IPS DF 19.7 (cell line): Measurements from ENCODE around the gene RASD2.

Source experiments
- DNase-seq: peaks from one replicate; pipeline ENCODE4 v3.0.0-alpha.2; 2013; ENCODE audit warnings: low read depth, low spot score

Gene RASD2

DNA sequence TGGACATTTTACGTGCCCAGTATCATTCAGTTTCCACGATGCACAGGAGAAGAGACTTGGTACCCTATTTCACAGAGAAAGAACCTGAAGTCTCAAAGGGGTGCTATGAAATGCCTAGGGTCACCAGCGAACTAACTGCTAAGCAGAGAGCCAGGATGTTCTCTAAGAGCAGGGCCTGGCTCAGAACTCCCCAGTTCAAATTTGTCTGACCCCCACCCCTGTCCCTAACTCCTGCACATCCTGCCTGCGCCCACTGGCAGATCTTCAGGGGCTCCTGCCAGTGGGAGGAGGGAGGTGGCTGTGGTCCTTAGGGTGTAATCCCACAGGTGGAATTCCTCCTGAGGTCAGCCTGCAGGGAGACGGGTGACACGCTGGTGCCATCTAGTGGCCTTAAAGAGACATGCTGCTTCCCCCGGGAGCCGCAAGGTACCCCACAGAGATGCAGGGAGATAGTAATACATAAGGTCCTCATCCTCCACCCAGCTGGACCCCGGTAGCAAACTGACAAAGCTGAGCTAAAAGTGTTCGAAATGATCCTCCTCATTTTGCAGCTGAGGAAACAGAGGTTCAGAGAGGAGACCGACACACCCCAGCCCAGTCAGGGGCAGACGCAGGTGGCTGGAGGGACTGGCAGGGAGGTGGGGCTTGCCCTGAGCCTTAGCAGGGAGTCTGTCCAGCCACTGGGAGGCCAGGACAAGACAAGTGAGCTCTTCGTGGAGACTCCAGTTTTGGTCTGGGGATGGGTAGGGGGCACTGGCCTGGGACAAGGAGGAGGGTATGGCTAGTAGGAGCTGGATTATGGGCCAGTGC, 42.4 kb downstream of the RASD2 start:
- DNase-seq, result peak; percentile 25

DNA sequence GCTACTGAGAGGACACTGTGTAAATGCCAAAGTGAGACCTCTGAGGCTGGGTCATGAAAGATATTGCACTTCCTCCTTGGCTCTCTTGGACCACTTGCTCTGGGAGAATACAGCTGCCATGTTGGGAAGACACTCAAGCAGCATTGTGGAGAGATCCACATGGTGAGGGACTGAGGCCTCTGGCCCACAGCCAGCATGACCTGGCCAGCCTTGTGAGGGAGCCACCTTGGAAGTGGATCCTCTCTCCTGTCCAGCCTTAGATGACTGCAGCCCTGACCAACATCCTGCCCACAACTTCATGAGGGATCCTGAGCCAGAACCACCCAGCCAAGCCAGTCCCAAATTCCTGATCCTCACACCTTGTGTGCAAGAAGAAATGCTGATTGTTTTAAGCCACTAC, 46.1 kb downstream of the RASD2 start:
- no peak for DNase-seq

DNA sequence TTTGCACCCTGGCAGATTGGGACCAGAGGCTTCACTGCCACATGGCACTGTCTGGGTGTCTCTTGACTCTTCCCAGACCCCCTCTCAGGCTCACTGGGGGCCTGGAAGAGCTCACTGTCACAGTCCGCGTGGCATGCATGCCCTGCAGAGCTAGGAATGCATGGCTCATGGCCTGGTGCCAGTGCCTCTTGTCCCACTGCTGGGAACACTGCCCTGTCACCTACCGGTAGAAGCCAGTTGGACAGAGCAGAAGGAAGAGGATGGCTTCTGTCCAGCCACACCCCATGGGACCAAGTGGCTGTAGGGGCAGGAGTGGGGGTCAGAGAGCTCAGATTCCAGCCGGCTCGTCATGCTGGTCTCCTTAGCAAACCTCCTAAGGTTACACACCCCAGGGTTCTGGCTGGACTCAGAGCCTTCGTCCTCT, 46.8 kb downstream of the RASD2 start:
- no peak for DNase-seq

DNA sequence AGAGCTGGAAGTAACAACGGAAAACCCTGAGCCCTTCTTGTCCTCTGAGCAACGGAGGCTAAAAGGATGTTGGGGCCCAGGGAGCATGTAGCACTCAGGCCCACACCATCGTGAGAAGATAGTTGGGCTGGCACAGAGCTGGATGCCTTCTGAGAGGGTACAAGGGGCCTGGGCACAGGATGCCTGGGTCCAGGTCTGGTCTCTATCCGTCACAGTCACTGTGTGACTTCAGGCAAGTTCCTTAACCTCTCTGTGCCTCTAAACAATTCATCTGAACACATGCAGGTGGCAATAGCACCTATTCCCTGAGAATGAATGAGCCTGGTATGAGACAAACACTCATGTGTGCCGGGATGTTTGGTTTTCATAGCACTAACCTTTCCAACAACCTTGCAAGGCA, 47.3 kb downstream of the RASD2 start:
- DNase-seq, result no peak

DNA sequence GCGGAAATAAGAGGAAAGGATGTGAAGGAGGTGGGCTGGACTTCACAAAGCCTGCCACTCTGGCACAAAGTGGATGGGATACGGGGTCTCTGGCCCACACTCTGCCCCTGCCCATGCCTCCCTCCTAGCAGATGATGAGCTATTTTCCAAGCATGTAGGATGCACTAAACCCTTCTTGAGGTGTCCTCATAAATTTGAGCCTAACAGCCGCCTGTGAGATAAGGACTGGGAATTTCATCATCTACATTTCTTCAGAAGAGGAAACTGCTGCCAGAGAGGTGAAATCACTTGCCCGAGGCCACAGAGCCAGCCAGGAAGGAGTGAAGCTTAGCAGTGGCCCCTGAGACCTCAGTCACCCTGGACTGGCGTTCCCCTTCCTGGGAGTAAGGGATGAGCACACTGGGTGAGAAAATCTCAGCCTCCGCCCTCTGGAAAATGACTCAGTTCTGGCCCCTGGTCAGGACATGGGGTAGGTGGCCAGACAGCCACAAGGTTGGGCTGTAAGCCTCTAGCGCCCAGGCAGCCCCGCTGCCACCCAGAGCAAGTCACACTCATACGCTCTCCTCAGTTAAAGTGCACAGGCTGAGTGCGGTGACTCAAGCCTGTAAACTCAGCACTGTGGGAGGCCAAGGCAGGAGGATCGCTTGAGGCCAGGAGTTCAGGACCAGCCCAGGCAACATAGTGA, 48.6 kb downstream of the RASD2 start:
- no peak for DNase-seq

DNA sequence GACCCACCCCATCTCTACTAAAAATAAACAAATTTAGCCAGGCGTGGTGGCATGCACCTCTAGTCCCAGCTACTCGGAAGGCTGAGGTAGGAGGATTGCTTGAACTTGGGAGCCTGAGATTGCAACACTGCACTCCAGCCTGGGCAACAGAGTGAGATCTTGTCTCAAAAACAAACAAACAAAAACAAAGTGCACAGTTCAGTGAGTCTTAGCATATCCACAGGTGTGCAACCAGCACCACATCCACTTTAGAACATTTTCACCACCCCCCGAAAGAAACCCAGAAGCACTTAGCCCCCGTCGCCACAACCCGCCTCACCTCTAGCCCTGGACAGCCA, 49.1 kb downstream of the RASD2 start:
- no peak for DNase-seq

DNA sequence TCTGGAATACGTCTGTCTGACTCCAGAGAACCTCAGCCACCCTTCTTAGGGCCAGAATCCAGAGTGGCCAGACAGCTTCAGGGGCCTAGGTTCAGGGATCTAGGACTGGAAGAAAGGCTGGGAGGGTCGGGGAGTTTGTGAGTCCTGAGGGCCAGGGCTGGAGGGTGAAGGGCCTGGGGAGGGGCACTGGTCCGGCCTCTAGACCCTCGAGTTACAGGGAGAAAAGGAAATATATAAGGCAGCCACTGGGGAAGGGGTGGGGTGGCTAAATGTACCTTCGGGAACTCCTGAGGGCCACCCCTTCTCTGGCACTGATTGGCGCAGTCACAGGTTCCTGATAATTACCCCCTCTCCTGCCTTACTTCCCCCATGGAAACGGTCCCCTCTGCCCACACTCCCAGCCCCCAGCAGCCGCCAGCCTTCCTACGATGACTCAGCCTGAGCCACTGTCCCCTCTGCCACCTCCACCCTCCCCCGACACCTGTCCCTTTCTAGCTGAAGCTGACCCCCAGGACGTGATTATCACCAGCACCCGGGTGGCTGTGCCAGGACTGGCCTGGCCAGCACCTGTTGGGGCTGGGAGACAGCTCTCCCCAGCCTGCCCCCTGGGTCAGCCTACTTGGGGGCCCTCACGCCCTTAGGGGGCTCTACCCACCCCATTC, 50.1 kb downstream of the RASD2 start:
- no peak for DNase-seq

DNA sequence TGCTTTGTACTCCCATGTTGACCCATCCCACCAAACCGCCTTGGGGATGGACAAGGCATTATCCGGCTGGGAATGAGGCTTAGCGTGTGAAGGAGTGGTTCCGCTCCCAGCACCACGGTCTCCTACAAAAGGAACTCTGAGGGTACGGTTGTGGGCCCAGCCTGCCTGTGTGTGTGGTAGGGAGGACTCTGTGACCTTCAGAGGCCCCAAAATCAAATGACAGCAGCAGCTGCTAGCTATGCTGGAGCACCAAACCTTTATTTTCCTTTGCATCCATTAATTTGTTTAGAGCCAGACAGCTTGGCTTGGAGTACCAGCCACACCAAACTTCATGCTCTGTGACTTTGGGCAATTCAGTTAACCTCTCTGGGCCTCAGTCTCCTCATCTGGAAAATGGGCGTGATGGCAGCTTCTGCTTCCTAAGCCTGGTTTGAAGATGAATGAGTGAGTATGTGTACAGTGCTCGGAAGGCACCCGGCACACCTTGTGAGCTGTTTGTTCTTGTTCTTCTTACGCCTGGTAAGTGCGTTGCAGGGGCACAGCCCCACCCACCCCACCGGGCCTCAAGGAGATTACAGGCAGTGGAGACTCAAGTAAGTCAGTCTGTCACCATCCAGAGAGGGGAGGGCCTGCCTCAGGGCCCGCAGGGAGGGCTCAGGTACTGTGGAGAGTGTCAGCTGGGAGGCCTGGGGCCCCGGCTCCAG, 51.2 kb downstream of the RASD2 start:
- no peak for DNase-seq

DNA sequence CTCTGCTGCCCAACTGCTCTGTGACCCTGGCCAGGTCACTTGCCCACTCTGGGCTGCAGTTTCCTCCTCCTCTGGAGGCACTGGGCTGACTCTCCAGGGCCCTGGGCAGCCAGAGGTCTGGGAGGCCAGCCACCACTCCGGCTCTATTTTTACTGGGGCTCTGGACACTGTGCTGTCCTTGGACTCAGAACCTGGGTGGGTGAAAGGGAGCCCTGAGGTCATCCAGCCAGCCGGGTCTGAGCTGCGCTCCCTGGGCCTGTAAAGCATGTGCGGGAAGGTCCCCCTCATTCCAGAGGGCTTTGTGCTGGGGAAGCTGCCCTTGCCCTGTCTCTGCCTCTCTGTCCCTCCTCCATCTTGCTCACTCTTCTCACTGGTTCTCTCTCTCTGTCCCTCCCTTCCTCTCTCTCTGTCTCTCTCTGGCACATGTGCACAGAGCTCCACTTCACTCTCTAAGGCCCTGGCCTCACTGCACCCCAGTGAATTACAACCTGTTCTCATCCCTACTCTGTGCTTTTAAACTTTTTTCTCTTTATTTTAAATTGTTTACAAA, 51.9 kb downstream of the RASD2 start:
- DNase-seq, result no peak

DNA sequence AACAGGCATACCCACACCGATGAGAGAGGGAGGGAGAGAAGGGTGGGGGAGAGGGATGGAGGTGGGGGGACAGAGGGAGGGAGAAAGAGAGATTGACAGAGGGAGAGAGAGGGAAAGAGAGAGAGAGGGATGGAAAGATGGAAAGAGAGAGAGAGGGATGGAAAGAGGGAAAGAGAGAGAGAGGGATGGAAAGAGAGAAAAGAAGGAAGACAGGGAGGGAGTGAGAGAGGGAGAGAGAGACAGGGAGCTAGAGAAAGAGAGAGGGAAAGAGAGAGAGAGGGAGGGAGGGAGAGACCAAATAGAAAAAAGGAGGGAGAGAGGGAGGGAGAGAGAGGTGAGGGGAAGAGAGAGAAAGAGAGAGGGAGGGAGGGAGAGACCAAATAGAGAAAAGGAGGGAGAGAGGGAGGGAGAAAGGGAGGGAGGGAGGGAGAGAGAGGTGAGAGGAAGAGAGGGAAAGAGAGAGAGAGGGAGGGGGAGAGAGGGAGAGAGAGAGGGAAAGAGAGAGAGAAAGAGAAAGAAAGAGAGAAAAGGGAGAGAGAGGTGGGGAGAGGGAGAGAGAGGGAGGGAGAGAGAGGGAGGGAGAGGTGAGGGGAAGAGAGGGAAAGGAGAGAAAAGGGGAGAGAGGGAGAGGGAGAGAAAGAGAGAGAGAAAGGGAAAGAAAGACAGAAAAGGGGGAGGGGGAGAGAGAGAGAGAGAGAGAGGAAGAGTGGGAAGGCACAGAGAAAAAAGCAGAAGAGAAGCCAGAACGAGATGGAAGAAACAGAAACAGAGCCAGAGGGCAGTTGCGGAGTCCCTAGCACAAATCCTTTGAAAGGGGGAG, 52.6 kb downstream of the RASD2 start:
- DNase-seq, result no peak

DNA sequence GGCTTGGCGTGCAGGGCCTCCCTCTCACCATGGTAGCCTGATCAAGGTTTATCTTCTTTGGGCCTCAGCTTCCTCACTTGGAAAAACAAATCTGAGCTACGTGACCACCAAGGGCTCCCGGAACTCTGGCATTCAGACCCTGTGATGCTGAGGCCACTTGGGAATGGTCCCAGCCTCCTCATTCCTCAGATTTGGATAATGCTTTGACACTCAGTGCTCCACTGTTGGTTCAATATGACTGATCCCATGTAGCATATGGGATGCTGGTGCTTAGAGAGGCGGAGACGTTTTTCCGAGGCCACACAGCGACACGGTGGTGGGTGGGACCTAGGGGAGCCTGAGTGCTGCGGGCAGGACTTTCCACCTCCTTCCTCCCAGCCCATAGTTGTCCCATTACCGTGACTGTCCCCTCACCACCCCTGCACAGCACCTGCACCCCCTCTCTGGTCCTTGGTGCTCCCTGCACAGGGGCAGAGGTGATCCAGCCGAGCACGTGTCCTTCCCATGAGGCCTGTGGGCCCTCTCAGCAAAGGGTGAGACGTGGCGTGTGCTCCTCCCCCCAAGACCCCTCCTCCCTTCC, 53.4 kb downstream of the RASD2 start:
- no peak for DNase-seq

DNA sequence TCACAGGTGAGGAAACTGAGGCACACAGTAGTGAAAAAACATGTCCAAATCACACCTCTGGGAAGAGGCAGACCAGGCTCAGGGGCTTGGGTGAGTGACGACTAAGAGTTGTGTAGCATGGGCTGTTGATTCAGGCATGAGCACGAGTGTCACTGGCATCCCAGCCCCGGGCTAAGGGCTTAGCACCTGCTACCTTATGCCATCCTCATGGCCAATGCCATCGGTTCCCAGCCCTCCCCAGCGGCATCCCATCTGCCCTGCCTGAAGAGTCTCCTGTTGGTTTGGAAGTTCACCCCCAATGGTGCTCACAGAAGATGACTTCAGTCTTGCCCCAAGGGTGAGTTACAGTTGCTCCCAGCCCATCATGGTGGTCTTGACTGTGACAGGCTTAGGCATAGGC, 54.1 kb downstream of the RASD2 start:
- DNase-seq, result no peak

DNA sequence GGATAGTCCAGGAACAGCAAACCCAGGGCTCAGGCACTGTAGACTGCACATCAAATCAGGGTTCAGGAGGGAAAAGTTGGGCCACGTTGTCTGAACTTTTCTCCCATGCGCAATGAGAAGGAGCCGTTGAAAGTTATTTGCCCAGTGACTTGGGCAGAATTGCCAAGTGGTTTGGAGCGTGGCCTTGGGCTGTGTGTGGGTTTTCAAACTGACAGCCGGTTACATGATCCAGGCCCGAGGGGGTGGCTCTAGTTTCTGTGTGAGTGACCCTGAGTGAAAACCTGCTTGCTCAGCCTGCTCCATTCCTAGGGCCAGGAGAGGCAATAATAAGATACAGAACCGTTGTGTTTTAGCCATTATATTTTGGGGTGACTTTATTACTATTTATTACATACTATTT, 56.2 kb downstream of the RASD2 start:
- no peak for DNase-seq

DNA sequence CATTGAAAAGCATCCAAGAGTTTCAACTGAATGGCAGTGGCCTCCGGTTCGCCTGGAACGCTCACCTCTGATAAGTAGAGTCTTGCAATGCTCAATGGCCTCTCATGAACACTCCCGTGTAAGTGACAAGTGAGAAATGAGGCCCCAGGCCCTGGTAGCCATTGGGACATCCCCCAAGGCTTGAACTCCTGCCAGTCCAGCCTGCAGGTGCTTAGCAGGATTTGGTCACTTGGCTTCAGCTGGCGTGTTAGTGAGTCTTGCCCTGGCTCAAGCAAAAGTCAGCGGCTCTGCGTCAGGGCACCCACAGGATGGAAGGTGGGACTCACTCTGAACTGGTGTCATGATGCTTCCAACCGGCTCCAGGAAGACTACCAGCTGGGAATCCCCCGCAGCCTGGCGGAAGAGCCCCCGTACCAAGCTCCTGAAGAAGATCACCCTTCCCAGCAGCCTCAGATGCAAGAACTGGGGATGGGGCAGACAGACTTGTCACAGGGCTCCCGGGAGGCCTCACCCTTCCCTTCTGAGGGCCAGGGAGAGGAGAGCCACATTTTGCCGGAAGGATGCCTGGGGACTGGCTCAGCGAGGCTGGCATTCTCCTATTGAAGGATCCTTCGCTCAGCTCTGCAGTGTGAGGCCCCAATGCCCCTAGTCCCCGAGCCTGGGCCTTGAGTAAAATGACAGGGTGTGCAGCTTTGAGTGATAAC, 57.2 kb downstream of the RASD2 start:
- DNase-seq, result no peak

DNA sequence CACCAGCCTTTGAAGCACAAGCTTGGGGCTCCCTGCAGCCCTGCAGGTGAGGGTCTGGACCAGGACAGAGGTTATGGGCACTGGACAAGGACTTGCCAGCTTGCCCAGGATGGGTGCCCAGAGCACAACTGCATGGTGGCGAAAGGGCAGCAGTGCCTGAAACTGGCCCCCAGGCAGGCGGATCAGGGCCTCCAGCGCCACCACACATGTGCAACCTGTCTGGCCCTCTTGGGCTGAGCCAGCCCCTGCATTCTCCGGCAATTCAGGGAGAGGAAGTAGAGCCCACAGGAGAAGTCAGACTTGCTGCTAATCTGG, 57.7 kb downstream of the RASD2 start:
- DNase-seq, result no peak

DNA sequence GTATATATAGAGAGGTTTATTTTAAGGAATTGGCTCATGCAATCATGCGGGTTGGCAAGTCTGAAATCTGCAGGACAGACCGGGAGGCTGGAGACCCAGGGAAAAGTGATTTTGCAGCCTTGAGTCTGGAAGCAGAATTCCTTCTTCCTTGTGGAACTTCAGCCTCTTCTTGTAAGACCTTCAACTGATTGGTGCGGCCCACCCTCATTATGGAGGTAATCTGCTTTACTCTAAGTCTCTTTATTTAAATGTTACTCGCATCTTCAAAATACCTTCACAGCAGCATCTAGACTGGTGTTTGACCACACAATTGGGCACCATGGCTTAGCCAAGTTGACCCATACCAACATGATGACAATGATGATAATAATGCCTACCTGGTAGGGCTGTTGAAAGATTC, 58.7 kb downstream of the RASD2 start:
- DNase-seq, result no peak

DNA sequence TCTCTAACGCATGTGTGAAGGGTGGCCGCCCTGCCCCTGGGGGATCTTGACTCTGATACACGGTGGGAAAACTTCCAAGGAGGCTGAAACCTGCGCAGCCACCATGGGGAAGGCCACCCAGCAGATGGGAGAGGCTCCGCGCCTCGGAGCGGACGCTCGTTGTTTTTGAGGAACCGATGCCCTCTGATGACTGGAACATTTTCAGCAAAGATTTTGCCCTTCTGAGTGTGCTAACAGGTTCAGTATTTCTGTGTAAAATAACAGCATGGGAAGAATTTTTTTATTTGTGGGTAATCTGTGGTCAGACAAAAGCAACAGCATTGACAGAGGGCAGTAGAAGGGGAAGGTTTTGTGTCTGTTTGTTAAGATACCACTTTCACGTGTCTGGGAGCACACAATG, 59.8 kb downstream of the RASD2 start:
- no peak for DNase-seq

DNA sequence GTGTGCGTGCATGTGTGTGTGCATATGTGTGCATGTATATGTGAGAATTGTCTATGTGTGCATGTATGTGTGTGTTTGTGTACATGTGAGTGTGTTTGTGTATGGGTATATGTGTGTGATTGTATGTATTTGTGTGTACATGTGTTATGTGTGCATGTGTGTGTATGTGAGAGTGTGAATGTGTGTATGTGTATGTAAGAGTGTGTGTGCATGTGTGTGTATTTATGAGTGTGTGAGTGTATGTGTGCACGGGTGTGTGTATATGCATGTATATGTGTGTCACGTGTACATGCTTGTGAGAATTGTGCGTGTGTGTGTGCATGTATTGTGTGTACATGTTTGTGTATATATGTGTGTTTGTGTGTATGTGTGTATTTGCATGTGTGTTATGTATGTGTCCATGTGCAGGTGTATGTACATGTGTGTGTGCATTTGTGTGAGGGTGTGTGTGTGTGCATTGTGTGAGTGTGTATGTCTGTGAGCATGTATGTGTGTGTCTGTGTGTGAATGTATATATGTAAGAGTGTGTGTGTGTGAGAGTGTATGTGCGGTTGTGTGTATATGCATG, 60.5 kb downstream of the RASD2 start:
- no peak for DNase-seq

DNA sequence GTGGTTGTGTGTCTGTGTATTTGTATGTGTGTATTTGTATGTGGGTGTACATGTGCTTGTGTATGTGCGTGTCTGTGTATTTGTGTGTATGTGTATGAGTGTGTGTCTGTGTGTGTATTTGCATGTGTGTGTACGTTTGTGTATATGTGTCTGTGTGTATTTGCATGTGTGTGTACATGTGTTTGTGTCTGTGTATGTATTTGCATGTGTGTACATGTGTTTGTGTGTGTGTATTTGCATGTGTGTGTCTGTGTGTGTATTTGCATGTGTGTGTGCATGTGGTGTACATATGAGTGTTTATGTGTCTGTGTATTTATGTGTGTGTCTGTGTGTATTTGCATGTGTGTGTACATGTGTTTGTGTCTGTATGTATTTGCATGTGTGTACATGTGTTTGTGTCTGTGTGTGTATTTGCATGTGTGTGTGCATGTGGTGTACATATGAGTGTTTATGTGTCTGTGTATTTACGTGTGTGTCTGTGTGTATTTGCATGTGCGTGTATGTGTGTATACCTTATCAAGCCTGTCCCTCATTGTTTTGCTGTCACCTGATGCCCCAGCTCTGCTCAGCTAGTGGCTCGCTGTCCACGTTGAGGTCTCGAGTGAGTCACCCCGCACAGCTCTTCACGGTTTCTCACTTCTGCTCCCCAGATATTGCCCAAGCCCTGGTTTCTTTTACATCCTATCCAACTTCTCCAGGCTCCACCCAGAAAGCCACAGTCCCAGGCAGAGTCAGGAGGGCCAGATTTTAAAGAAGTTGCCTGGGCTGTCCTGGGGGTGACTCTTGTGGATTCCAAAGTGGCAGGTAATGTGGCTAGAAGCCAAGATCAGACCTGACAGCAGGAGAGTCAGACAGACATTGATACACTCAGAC, 61.3 kb downstream of the RASD2 start:
- DNase-seq, result no peak
